Neural cell (in vitro differentiated cells): ENCODE results near the gene GMDS. TPM values are rescaled to one million over a fixed set of nuclear protein-coding genes. Genes with fewer than 3 reads are reported as not detected.

Source experiments
- H2AFZ ChIP-seq: fragments of 200-600, 300-800 bp; sonication (generic), shearing (Covaris generic); 2 replicates; pipeline ENCODE4 v1.6.0; 2014; ENCODE audit warnings: low read depth, mild to moderate bottlenecking, antibody characterized with exemption, low read length, moderate library complexity
- H3F3A ChIP-seq: fragments of 200-600 bp; shearing (Covaris generic); 2 replicates; pipeline ENCODE4 v1.6.1; 2016; ENCODE audit warnings: mild to moderate bottlenecking, moderate library complexity, mixed read lengths, antibody characterized with exemption, low read length; ENCODE audit not compliant: insufficient read depth, poor library complexity, severe bottlenecking
- H3K27ac ChIP-seq: fragments of 200-600, 300-800 bp; sonication (generic), shearing (Covaris generic); 2 replicates; pipeline ENCODE4 v1.5.1; 2014; ENCODE audit warnings: mild to moderate bottlenecking, low read length, moderate library complexity
- H3K27me3 ChIP-seq: fragments of 300-800, 200-600 bp; sonication (generic), shearing (Covaris generic); 2 replicates; pipeline ENCODE4 v1.6.0; 2014; ENCODE audit warnings: mild to moderate bottlenecking, low read depth, low read length, moderate library complexity; ENCODE audit not compliant: insufficient read depth
- H3K36me3 ChIP-seq: fragments of 300-800, 200-600 bp; sonication (generic), shearing (Covaris generic); 2 replicates; pipeline ENCODE4 v1.5.1; 2014; ENCODE audit warnings: mild to moderate bottlenecking, antibody characterized with exemption, low read length, moderate library complexity; ENCODE audit not compliant: insufficient read depth
- H3K4me2 ChIP-seq: fragments of 300-800, 200-600 bp; sonication (generic), shearing (Covaris generic); 2 replicates; pipeline ENCODE4 v1.6.0; 2014; ENCODE audit warnings: mild to moderate bottlenecking, low read length
- H3K4me3 ChIP-seq: fragments of 300-800, 200-600 bp; sonication (generic), shearing (Covaris generic); 2 replicates; pipeline ENCODE4 v1.5.1; 2014; ENCODE audit warnings: mild to moderate bottlenecking, low read length, moderate library complexity
- H3K79me2 ChIP-seq: fragments of 200-600 bp; shearing (Covaris generic); replicated peaks from 2 replicates; pipeline ENCODE4 v1.6.0; 2014; ENCODE audit warnings: mild to moderate bottlenecking, low read length, moderate library complexity; ENCODE audit not compliant: insufficient read depth
- H3K9ac ChIP-seq: fragments of 300-800, 200-600 bp; sonication (generic), shearing (Covaris generic); 2 replicates; pipeline ENCODE4 v1.6.1; 2016; ENCODE audit warnings: mild to moderate bottlenecking, low read length, mixed read lengths
- H3K9me2 ChIP-seq: fragments of 200-600 bp; shearing (Covaris generic); 2 replicates; pipeline ENCODE4 v1.6.1; 2016; ENCODE audit warnings: mild to moderate bottlenecking, low read length, mixed read lengths; ENCODE audit not compliant: insufficient read depth
- H3K9me3 ChIP-seq: fragments of 200-600, 300-800 bp; sonication (generic), shearing (Covaris generic); 2 replicates; pipeline ENCODE4 v1.6.1; 2016; ENCODE audit warnings: mild to moderate bottlenecking, mixed run types, low read length, moderate library complexity, mixed read lengths
- H4K20me1 ChIP-seq: fragments of 200-600 bp; shearing (Covaris generic); 2 replicates; pipeline ENCODE4 v1.6.1; 2016; ENCODE audit warnings: mild to moderate bottlenecking, mixed run types; ENCODE audit not compliant: insufficient read depth
- EP300 ChIP-seq: fragments of 450-650 bp; conservative IDR thresholded peaks from 2 replicates; pipeline ENCODE4 v1.6.1; 2014; ENCODE audit warnings: antibody characterized with exemption, mild to moderate bottlenecking, moderate library complexity; ENCODE audit not compliant: poor library complexity, severe bottlenecking
- EZH2 ChIP-seq: fragments of 200-600, 300-800 bp; shearing (Covaris generic), sonication (generic); IDR thresholded peaks from 2 replicates; pipeline ENCODE4 v1.6.1; 2014; ENCODE audit warnings: antibody characterized with exemption, low read length, borderline replicate concordance, mild to moderate bottlenecking; ENCODE audit not compliant: insufficient read depth, poor library complexity, severe bottlenecking
- MXI1 ChIP-seq: fragments of 450-650 bp; conservative IDR thresholded peaks from 2 replicates; pipeline ENCODE4 v1.6.1; 2014; ENCODE audit warnings: antibody characterized with exemption, mild to moderate bottlenecking; ENCODE audit not compliant: poor library complexity, severe bottlenecking
- POLR2AphosphoS5 ChIP-seq: IDR thresholded peaks from 2 replicates; pipeline ENCODE4 v1.6.1; 2012
- RAD21 ChIP-seq: fragments of 450-650 bp; conservative IDR thresholded peaks from 2 replicates; pipeline ENCODE4 v1.6.1; 2014; ENCODE audit warnings: antibody characterized with exemption, mild to moderate bottlenecking, moderate library complexity
- SMC3 ChIP-seq: fragments of 450-650 bp; conservative IDR thresholded peaks from 2 replicates; pipeline ENCODE4 v1.6.1; 2014; ENCODE audit warnings: antibody characterized with exemption, mild to moderate bottlenecking, moderate library complexity; ENCODE audit not compliant: poor library complexity
- TAF1 ChIP-seq: IDR thresholded peaks from 2 replicates; pipeline ENCODE4 v1.6.1; 2012; ENCODE audit warnings: low read depth
- polyA plus RNA-seq: library from polyadenylated mRNA; depleted of rRNA; stranded (reverse); fragments of >200 nt; gene quantifications from 2 replicates; pipeline ENCODE4 v1.2.3, GENCODE V29; 2014
- TF ChIP-seq, protein P1 (sequence below): fragments of 450-650 bp; IDR thresholded peaks from 2 replicates; pipeline ENCODE4 v1.5.1; 2014; ENCODE audit warnings: antibody characterized with exemption, mild to moderate bottlenecking, moderate library complexity; ENCODE audit not compliant: poor library complexity, severe bottlenecking
- TF ChIP-seq, protein P2 (sequence below): IDR thresholded peaks from 2 replicates; pipeline ENCODE4 v1.6.1; 2012; ENCODE audit warnings: borderline replicate concordance

GMDS gene
- polyA plus RNA-seq, 1 donor from 2014 or later: 11.4 TPM

DNA sequence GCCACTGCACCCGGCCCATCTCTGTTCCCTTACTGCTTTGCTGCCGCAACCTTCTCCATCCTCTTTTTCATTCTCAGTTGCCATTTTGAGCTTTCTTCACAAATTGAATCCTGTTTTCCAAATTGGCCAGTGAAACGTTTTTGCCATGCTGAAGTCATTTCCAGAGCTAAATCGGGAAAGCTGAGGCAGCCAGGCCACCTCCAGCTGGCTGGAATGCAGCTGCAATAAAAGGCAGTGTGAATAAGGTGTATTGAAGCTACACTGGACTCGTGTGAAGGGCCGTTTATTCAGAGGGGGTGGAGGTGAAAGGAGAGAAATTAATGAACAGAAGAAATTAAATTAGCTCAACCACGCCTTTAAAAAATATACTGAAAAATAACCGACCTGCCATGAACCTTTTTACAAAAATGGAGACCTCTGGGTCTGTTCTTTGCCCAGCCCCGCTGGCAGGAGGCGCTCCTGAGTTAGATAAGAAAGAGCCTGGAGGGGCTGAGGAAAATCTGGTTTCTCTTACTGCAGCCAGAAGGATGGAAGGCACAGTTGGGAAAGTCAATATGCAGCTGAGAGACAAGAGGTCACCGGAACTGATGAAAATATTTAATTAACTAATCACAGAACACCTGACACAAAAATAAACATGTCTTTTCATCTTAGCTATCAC is 351.8 kb downstream of the GMDS start:
- H3F3A ChIP-seq: no peaks in the 10 kb centered on the region
- no peak overlapping the region for H3K4me3 ChIP-seq
- no peaks in the 10 kb centered on the region for H3K9me2 ChIP-seq
- H3K9me3 ChIP-seq: no peaks in the 10 kb centered on the region
- H3K27ac ChIP-seq: no peak overlapping the region
- H3K27me3 ChIP-seq: no peaks in the 10 kb centered on the region
- H2AFZ ChIP-seq: no peak overlapping the region
- no peaks in the 10 kb centered on the region for H3K36me3 ChIP-seq
- H3K79me2 ChIP-seq: no peaks in the 10 kb centered on the region
- TF ChIP-seq RAD21: no peak
- no peak for TF ChIP-seq TAF1
- TF ChIP-seq, protein P1, sequence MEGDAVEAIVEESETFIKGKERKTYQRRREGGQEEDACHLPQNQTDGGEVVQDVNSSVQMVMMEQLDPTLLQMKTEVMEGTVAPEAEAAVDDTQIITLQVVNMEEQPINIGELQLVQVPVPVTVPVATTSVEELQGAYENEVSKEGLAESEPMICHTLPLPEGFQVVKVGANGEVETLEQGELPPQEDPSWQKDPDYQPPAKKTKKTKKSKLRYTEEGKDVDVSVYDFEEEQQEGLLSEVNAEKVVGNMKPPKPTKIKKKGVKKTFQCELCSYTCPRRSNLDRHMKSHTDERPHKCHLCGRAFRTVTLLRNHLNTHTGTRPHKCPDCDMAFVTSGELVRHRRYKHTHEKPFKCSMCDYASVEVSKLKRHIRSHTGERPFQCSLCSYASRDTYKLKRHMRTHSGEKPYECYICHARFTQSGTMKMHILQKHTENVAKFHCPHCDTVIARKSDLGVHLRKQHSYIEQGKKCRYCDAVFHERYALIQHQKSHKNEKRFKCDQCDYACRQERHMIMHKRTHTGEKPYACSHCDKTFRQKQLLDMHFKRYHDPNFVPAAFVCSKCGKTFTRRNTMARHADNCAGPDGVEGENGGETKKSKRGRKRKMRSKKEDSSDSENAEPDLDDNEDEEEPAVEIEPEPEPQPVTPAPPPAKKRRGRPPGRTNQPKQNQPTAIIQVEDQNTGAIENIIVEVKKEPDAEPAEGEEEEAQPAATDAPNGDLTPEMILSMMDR: no peak
- no peak for TF ChIP-seq MXI1
- TF ChIP-seq SMC3: no peak
- TF ChIP-seq, protein P2, sequence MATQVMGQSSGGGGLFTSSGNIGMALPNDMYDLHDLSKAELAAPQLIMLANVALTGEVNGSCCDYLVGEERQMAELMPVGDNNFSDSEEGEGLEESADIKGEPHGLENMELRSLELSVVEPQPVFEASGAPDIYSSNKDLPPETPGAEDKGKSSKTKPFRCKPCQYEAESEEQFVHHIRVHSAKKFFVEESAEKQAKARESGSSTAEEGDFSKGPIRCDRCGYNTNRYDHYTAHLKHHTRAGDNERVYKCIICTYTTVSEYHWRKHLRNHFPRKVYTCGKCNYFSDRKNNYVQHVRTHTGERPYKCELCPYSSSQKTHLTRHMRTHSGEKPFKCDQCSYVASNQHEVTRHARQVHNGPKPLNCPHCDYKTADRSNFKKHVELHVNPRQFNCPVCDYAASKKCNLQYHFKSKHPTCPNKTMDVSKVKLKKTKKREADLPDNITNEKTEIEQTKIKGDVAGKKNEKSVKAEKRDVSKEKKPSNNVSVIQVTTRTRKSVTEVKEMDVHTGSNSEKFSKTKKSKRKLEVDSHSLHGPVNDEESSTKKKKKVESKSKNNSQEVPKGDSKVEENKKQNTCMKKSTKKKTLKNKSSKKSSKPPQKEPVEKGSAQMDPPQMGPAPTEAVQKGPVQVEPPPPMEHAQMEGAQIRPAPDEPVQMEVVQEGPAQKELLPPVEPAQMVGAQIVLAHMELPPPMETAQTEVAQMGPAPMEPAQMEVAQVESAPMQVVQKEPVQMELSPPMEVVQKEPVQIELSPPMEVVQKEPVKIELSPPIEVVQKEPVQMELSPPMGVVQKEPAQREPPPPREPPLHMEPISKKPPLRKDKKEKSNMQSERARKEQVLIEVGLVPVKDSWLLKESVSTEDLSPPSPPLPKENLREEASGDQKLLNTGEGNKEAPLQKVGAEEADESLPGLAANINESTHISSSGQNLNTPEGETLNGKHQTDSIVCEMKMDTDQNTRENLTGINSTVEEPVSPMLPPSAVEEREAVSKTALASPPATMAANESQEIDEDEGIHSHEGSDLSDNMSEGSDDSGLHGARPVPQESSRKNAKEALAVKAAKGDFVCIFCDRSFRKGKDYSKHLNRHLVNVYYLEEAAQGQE: no peak
- TF ChIP-seq POLR2AphosphoS5: no peak
- TF ChIP-seq EP300: no peak
- no peak for TF ChIP-seq EZH2
- no peak overlapping the region for H3K9ac ChIP-seq
- H4K20me1 ChIP-seq: no peaks in the 10 kb centered on the region
- H3K4me2 ChIP-seq: no peak overlapping the region

DNA sequence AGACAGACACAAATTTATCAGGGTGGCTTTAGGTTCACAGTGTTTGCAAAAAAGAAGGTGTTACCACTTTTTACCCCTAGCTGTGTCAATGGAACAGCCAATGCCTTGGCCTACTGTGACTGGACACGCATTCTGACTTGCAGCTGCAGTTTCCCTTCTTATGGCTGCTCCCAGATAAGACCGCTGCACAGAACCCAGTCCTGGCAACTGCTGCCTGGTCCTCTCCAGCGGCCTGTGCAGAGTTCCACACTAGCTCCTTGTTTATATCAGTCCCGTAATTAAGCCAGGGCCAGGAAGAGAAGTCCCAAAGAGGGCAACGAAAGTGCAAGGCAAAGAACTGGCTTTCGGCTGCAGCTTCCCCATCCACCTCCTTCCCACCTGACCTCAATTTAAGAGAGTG is 352.7 kb downstream of the GMDS start:
- no peaks in the 10 kb centered on the region for H3K9me2 ChIP-seq
- no peak overlapping the region for H3K27ac ChIP-seq
- H3K9ac ChIP-seq: no peak overlapping the region
- H3F3A ChIP-seq: no peaks in the 10 kb centered on the region
- no peak overlapping the region for H3K4me2 ChIP-seq
- no peaks in the 10 kb centered on the region for H4K20me1 ChIP-seq
- H2AFZ ChIP-seq: no peak overlapping the region
- no peaks in the 10 kb centered on the region for H3K36me3 ChIP-seq
- no peaks in the 10 kb centered on the region for H3K9me3 ChIP-seq
- TF ChIP-seq, protein P1: no peak
- H3K79me2 ChIP-seq: no peaks in the 10 kb centered on the region
- no peaks in the 10 kb centered on the region for H3K27me3 ChIP-seq
- no peak overlapping the region for H3K4me3 ChIP-seq
